Measurements from ENCODE around the gene MAP3K21.

Gene MAP3K21

DNA sequence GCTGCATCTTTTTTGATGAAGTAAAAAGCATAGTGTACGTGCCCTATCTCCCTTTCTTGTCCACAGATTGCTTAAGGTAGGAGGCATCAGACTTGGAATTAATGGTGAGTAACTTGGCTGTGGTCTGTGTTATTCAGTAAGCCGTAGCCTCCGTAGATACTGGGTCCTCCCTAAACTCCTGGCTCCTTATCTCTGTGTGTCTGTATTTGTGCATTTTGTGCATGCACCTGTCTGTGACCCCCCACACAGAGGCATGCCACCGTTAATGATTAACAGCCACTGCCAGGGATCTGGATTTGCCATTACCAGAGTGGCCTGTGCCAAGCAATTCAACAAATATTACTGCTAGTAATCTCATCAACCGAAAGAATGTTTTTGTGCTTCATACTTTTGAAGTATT is 31.9 kb downstream of the MAP3K21 start:
- DNase-seq (ENCODE audit: low spot score): no peak

- DNase-seq (ENCODE audit: low spot score): no peak
Observed at GRCh38 chr1:233359905-233360304, 32.4 kb downstream of the MAP3K21 start.

DNA sequence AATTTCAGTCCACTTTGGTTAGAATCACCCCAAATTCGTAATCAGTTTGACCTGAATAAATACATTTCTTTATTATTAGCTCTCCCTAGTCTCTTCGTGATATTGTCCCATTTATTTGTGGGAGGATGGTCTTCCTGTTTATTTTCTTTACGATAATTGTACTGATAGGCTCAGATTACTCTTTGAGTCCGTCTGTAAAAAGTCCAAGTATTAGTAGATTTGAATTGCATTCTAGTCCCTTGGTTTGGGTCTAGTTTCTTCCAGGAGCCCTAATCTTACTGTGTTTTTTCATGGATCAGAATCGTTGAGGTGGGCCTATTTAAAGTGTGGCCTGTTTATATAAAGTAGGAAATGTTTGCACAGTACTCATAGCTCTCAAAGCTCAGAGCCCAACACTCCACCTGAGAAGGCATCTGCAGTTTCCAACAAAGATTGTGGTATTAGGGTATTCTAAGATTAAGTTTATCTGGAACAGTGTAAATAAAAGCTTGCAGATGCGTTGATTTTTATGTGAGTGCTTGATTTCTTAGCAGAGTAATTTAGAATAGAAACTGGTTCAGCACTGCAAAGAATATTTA is 33.1 kb downstream of the MAP3K21 start:
- DNase-seq (ENCODE audit: low spot score): no peak

DNA sequence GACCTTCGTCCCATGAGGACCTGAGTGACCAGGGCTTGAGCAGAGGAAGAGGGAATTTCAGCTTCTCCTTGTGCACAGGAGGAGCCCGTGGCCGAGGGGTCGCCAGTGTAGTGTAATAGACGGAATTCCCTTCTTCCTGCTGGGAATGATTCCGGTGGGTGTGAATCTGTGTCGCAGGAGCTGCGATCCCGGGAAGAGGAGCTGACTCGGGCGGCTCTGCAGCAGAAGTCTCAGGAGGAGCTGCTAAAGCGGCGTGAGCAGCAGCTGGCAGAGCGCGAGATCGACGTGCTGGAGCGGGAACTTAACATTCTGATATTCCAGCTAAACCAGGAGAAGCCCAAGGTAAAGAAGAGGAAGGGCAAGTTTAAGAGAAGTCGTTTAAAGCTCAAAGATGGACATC is 34.4 kb downstream of the MAP3K21 start:
- no peak for DNase-seq (ENCODE audit: low spot score)

DNA sequence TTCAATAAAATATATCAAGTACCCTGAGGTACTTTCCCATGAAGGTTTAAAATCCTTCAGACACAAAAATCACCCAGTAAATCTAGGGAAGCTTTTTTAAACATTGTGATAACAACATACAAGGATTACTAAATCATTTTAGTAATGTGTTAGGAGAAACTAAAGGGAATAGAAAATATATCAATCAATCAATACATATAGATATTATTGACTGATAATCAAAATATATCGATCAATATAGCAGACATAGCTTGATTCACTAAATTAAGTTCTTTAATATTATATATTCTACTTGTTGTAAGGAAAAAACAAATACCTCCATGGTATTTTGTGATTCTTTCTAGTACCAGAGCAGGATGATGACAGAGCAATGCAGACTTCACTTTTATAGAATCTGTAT is 35.2 kb downstream of the MAP3K21 start:
- DNase-seq (ENCODE audit: low spot score): no peak

DNA sequence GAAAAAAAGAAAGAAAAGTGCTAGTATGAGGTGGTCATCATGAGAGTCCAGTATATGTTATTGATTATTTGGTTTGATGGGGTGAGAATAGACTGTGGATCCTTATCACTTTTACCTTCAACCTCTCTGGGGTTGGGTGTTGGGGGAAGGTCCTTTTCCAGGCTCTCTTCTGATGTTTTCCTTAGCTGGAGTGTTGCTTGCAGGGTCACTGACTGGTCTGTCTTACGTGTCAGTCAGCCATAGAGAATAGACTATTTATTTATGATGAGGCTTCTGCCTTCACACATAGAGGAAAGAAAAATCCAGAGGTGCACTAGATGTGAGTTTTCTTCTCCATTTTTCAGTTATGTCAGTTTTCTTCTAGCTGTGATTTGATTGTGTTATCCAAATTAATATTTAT is 36.5 kb downstream of the MAP3K21 start:
- no peak for DNase-seq (ENCODE audit: low spot score)

DNA sequence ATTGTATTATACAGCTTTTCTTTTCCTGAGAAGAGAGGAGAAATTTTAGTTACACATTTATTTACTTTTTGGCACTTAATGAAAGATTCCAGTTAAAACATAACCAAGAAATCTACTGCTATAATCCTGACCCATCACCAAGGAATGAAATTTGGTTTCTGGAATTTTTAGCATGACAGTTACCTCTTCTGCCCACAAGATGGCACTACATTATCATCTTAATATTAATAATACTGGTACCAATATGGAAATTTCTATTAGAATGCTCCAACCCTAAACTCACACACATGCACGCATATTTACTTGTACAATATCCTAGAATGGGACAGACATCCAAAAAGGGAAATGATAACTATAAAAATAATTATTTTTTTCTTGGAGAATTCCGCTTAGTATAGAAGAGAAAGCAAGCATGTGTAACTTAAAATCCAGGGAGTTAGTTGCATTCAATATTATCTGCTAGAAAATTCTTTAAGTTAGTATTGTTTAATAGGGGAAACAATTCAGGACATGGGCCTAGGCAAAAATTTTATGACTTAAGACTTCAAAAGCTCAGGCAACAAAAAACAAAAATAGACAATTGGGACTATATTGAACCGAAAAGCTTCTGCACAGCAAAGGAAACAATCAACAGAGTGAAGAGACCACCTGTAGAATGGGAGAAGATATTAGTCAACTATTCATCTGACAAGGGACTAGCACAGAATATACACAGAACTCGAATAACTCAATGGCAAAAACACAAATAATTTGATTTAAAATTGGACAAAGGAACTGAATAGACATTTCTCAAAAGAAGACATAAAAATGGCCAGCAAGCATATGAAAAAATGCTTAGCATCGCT is 37.4 kb downstream of the MAP3K21 start:
- DNase-seq (ENCODE audit: low spot score): peak; percentile 40

DNA sequence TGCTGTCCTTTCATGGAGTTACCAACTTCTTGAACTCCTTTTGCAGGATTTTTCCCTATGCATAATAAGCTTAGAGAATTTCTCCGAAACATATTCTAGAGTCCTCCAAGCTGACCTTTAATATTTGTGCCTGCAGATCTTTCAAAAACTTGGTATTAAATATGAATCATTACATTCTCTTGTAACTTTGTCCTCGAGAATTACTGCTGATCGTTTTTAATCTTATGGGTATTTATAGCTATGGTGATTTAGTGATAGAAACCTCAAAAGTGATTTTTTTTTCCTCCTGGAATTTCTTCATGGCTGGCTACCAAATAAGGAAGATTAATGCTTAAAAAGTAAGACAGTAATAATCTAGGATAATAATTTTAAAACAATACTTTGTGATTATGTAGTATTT is 39.1 kb downstream of the MAP3K21 start:
- no peak for DNase-seq (ENCODE audit: low spot score)

DNA sequence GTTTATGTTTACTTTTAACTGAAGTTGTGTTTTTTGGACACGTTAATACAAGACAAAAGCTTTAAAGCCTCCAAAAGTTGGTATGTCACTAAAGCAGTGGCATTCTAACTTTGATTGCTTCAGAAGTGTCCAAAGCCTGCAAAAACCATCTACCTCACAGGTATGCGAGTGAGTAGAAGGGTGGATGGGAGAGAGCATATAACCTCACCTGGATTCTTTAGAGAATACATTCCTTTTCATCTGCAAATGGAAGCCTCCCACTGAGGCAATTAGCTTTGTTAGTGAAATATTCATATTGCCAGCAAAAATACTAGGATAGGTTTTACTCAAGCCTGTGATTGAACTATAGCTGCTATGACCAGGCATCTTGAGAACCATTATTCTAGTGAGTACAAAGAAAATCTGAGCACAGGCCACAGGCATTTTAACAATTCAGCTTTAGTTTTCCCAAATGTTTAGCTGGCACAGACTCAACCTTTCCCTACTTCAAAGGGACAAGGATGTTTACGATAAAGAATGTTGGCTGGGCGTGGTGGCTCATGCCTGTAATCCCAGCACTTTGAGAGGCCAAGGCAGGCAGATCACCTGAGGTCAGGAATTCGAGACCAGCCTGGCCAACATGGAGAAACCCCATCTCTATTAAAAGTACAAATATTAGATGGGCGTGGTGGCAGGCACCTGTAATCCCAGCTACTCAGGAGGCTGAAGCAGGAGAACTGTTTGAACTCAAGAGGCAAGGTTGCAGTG is 39.7 kb downstream of the MAP3K21 start:
- DNase-seq (ENCODE audit: low spot score): no peak

GRCh38 chr1:233368106-233368788 is 40.7 kb downstream of the MAP3K21 start:
- DNase-seq (ENCODE audit: low spot score): no peak

DNA sequence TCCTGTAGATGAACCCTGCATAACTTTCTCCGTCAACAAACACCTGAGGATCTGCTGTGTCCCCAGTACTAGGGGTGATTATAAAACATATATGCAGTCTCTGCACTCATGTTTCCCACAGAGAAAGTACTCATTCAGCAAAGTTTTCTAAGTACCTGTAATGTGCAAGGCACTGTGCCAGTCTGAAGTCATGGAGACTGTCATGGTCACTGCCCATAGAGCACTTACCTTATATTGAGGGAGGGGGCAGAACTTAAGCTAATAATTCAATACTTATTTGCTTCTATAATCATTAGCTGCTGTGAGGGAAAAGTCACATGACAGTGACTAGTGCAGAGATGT is 41.2 kb downstream of the MAP3K21 start:
- DNase-seq (ENCODE audit: low spot score): no peak

GRCh38 chr1:233372218-233373120 is 44.9 kb downstream of the MAP3K21 start:
- no peak for DNase-seq (ENCODE audit: low spot score)

- DNase-seq (ENCODE audit: low spot score): no peak
Observed at GRCh38 chr1:233373226-233373625, 45.7 kb downstream of the MAP3K21 start.

- DNase-seq (ENCODE audit: low spot score): no peak
Observed at GRCh38 chr1:233375653-233376052, 48.1 kb downstream of the MAP3K21 start.

- no peak for DNase-seq (ENCODE audit: low spot score)
Observed at GRCh38 chr1:233376382-233377110, 49.0 kb downstream of the MAP3K21 start.

- no peak for DNase-seq (ENCODE audit: low spot score)
Observed at GRCh38 chr1:233379869-233380438, 52.4 kb downstream of the MAP3K21 start.

DNA sequence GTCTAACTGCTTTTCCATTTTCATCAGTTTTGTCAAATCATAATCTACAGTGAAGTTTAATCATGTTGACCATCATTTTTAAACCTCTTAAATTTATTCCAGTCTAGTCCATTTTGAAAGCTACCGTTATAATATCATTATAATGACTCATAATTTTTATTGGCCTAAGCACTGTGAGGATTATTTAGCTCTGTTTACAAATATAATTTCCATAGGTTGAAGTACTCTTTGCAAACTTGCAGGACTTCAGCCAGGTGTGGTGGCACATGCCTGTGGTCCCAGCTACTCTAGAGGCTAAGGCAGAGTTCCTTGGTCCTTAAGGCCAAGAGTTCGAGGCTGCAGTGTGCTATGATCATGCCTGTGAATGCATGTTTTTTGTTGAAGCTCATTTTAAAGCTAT is 54.3 kb downstream of the MAP3K21 start:
- DNase-seq (ENCODE audit: low spot score): no peak

DNA sequence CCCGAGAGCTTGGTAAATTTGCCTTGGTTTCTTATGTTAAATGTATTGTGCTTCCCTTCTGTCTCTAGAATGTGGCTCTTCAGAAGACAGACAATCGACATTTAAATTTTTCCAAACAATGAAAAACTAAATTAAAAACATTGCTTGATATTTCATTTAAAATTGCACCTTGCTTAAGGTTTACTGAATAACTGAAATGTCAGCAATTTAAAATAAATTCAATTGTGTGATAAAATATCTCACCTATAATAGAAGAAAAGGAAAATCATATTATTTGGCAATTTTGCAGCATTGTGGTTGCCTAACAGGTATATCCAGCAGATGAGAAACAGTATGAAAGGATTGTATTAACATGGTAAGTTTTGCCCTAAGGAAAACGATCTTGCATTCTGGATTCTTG is 56.5 kb downstream of the MAP3K21 start:
- no peak for DNase-seq (ENCODE audit: low spot score)

- DNase-seq (ENCODE audit: low spot score): no peak
Observed at GRCh38 chr1:233386336-233386735, 58.8 kb downstream of the MAP3K21 start.

- no peak for DNase-seq (ENCODE audit: low spot score)
Observed at GRCh38 chr1:233387585-233387984, 60.1 kb downstream of the MAP3K21 start.

GRCh38 chr1:233389169-233389568 is 61.6 kb downstream of the MAP3K21 start:
- DNase-seq (ENCODE audit: low spot score): no peak

Measured in cerebellar cortex (tissue), 1 donor.